NB4 (cell line): Measurements from ENCODE around the gene KIF21A.

Experiments
- POLR2A ChIP-seq: IDR thresholded peaks from 2 replicates; pipeline ENCODE4 v1.6.1; 2011; ENCODE audit warnings: mild to moderate bottlenecking; ENCODE audit not compliant: insufficient read length; ENCODE audit errors: extremely low read depth
- TF ChIP-seq, protein P1 (sequence below): IDR thresholded peaks from one replicate; pipeline ENCODE4 v1.5.1; 2012; ENCODE audit warnings: low read depth, low read length

DNA sequence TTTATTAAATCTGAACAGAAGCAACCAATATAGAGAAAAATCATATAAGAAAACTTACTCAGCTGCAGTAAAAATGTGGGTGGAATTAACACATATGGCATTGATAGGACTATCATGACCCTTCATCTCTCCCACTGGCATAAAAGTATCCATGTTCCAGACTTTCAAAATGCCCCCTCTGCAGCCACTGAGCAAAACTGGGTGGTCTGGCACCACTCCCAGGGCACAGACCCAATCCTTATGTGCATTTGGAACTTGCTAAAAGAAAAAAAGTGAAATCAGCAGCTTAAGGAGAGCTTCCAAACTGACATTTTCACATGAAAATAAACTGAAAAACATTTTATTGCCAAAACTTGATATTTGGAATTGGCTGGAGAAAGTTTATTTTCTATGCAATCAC lies 141.5 kb downstream of the KIF21A start:
- TF ChIP-seq, protein P1, sequence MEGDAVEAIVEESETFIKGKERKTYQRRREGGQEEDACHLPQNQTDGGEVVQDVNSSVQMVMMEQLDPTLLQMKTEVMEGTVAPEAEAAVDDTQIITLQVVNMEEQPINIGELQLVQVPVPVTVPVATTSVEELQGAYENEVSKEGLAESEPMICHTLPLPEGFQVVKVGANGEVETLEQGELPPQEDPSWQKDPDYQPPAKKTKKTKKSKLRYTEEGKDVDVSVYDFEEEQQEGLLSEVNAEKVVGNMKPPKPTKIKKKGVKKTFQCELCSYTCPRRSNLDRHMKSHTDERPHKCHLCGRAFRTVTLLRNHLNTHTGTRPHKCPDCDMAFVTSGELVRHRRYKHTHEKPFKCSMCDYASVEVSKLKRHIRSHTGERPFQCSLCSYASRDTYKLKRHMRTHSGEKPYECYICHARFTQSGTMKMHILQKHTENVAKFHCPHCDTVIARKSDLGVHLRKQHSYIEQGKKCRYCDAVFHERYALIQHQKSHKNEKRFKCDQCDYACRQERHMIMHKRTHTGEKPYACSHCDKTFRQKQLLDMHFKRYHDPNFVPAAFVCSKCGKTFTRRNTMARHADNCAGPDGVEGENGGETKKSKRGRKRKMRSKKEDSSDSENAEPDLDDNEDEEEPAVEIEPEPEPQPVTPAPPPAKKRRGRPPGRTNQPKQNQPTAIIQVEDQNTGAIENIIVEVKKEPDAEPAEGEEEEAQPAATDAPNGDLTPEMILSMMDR = no peak
- no peak for TF ChIP-seq POLR2A
